Measurements from ENCODE around the gene EGFR. TPM values are rescaled to one million over a fixed set of nuclear protein-coding genes. Genes with fewer than 3 reads are reported as not detected.

The EGFR gene
- total RNA-seq, 1 experiment from 2014 or later: 0.68 TPM

DNA sequence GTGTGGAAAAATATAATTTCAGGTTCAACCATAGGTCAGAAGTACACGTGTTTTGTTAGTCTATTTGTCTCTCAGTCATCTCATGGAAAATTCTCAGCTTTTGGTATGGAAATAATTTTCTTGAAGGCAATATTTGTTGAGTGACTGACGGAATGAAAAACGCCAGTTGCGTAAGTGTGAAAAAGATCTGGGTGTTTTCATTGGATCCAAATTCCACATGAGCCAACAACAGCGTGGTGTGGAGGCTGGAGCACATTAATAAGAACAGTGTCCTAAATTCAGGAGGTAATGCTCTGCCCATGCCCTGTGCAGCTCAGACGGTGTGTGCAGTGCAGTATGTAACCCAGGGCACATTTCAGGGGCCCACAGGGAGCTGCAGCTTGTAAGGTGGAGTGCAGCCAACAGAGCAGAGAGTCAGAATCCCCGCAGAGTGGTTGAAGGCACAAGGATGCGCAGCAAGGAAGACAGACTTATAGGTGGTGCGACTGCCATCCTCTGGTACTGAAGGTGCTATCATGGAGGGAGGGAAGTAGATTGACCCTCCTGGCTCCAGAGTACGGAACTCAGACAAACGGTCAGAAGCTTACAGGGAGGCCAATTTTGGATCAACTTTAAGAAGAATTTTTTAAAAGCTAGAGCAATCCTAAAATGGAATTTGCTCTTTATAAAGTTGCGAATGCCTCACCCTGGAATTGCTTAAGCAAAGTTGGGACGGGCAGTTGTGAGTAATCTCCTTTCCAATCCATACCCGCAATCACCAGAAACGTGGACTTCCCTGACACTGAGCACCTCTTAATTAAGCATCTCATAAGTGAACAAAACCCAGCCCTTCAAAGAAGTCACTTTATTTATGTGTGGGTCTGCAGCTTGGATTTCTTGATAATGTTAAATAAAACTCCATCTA is 38.0 kb downstream of the EGFR start:
- in situ Hi-C loops (cut with HindIII; ENCODE audit: low sequenced_read_pairs): no loop called here

DNA sequence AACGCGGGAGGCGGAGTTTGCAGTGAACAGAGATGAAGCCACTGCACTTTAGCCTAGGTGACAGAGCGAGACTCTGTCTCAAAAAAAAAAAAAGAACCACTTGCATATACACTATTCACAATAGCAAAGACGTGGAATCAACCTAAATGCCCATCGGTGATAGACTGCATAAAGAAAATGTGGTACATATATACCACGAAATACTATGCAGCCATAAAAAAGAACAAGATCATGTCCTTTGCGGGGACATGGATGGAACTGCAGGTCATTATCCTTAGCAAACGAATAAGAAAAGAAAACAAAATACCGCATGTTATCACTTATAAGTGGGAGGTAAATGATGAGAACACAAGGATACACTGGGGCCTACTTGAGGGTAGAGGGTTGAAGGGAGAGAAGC is 39.5 kb downstream of the EGFR start:
- DNase-seq (ENCODE audit: low spot score): no peak
- in situ Hi-C loops (cut with HindIII; ENCODE audit: low sequenced_read_pairs): no loop called here

More for the DNA sequence above, 38.0 kb downstream of the EGFR start:
- no peak for DNase-seq (ENCODE audit: low spot score)

DNA sequence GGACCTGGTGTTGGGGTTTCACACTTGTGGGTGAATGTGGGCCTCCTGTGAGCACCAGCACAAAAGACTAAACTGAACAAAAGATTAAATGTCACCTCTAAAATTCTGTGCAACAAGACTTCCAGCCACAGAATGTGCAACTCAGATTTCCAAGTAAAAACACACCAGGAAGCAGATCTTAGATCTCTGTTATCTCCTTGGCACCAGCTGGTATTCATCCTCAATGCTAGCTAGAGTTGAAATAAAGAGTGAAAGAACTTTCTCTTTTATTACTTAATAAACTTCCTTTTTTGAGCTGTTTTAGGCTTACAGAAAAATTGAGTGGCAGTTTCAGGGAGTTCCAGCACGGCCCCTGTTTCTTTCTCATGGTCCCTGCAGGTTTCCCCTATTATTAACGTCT is 40.2 kb downstream of the EGFR start:
- in situ Hi-C loops (cut with HindIII; ENCODE audit: low sequenced_read_pairs): no loop called here

DNA sequence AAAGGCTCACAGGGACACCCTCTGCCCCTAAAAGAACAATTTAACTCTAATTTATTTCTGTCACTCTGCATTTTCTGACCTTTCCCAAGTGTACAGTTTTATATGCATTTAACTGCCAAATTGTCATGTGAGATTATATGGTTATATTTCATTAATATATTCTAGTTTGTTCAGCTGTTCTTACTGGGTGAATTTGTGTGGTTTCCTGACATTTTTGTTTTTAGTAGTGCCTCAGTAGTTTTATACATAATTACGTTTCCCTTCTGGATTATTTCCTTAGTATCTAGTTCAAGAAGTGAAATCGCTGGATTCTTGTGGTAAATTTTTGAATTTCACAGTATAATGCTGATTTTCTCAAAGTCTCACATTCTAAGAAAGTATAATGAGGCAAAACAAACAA is 41.3 kb downstream of the EGFR start:
- no peak for DNase-seq (ENCODE audit: low spot score)
- in situ Hi-C loops (cut with HindIII; ENCODE audit: low sequenced_read_pairs): no loop called here

More for the DNA sequence above, 40.2 kb downstream of the EGFR start:
- no peak for DNase-seq (ENCODE audit: low spot score)

DNA sequence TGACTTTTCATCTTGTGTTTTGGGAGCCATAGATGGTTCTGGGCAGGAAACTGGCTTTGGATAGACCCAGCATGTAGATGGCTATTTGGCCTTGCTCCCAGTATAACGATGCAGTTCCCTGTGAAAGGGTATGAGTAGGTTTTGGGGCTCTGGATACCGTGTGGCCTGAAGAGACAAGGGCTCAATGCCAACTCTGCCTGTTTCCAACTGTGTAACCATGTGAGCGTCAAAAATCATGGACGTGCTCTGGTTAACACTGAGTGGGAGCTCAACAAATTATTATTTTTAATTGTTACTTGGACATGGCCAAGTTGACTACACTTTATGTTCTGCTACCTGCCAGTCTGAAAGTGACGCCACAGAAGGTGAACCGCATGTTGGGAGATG is 41.8 kb downstream of the EGFR start:
- in situ Hi-C loops (cut with HindIII; ENCODE audit: low sequenced_read_pairs): no loop called here

DNA sequence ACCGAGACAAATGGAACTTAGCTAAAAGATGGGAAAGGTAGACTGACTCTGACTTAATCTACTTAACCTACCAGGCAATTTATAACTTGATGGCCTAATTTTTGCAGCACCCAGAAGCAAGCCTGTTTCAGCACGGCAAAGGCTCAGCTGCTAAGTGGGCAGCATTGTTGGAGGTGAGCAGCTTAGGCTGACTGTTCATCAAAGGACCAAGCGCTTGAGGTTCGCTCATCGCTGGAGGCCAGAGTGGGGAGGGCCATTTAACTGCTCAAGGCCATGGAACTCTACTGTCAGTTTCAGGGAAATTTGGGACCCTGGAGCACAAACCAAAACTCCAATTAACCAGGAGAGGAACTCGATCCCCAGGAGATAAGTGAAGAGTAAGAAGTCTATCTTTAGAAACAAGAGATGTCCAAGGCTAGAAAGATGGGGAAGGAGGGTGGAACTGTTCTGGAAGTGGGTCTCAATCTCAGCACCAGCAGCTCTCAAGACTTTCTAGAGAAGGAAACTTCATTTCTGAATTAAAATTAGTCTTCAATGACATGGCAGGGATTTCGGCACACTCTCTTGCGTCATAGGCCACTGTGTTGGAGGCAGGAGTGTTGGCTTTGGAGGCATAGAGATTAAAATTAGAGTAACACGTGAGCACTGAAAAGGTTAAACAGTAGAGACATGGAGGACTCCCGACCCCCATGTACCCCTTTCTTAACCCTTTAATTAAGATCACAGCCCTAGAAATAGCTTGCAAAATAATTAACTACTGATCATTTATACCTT is 43.1 kb downstream of the EGFR start:
- in situ Hi-C loops (cut with HindIII; ENCODE audit: low sequenced_read_pairs): no loop called here
- no peak for DNase-seq (ENCODE audit: low spot score)

More for the DNA sequence above, 41.8 kb downstream of the EGFR start:
- DNase-seq (ENCODE audit: low spot score): no peak

DNA sequence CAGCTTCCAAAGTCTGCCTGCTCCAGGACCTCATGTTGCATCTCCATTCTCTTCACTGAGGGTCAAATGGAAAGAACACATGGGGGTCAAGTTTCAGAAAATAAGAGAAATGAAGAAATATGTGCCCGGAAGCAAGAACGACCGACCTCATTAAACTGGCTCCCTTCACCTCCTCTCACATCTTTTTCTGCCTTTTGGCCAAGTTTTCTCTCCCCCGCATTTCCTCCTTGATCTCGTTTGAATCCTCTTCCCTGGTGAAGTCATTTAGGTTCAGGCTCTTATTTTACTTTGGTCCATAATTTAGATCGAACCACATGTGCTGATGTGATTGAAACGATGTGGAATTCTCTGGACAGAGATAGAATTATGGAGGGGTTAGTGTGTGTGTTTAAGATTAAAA is 44.2 kb downstream of the EGFR start:
- DNase-seq (ENCODE audit: low spot score): no peak
- in situ Hi-C loops (cut with HindIII; ENCODE audit: low sequenced_read_pairs): no loop called here

DNA sequence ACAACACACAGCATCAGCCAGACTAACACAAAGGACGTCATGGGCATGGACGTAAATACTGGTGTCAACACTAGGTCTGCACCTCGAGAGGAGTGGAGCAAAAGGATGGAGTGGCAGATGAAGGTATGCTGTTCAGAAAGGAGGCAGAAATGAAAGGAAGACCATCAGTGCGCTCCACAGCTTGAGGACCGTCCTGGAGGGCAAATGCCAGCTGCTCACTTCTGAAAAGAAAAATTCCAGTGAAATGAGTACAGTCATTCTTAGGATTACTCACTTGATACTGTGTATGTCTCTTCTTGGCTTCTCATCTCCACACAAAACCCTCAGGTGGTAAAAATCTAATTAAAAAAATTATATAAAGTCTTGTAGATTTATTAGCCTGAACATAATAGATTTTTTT is 44.8 kb downstream of the EGFR start:
- in situ Hi-C loops (cut with HindIII; ENCODE audit: low sequenced_read_pairs): no loop called here
- no peak for DNase-seq (ENCODE audit: low spot score)

DNA sequence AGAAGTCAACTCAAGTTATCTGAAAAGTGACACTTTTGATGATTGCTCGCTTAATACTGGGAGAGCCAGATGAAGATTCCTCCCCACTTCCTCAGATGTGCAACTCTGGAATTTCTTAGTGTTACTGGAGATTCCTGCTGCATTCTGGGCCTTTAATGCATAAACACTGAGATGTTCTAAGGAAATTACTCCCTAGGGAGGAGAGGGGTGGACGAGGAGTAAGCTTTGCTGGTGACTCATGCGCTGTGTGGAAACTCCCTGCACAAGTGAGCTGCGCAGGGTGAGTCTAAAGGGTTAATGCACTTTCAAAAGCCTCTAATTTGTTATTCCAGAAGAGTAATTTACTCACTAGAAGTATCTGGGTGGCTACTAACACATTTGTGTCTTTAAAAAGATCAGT is 46.3 kb downstream of the EGFR start:
- in situ Hi-C loops (cut with HindIII; ENCODE audit: low sequenced_read_pairs): no loop called here
- DNase-seq (ENCODE audit: low spot score): no peak

DNA sequence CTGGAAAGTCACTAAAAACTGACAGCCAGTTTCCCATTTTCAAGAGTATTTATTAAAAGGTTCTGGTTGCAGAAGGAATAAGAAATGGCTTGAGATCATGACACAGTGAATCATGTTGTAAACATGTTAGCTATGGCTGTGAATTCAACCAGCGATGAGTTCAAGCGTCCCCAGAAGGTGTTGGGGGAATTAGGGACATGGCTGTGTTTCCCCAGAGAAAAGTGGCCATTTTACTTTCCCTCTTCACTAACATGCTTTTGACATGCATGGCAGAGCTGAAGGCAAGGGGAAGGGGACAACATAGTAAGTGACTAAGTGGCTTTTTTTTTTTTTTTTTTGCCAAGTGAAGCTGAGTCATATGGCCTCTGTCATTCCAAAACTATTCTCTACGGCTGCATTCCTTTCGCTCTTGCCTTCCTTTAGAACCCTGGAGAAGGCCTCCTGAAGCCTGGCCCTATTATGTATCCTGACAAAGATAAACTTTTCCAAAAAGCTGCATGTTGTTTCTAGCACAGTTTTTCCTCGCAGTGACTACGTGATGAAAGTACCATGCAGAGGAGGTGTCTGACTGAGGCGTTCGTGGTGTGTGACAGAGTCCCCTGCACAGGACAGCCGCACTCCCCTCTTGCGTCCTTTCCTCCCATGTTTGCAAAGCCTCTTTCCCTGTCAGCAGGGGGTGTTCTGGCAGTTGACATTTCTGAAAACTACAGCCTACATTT is 46.9 kb downstream of the EGFR start:
- no peak for DNase-seq (ENCODE audit: low spot score)
- in situ Hi-C loops (cut with HindIII; ENCODE audit: low sequenced_read_pairs): no loop called here

DNA sequence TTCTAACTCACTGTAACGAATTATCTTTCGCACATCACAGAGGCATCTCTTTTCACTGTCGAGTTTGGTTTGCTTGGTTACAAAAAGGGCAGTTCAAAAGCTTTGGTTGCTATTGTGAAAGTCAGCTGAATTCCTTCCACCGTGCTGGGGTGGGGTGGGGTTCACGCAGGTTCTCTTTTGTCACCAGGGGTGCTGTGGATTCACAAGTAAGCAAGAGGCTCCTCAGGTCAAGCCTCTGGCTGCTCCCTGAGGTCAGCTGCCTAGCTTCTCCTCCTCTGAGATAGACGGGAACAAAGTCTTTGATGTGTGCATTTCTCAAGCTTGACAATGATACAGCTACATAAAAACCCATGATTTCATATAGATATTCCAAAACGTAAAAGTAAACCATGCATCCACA is 47.7 kb downstream of the EGFR start:
- DNase-seq (ENCODE audit: low spot score): no peak
- in situ Hi-C loops (cut with HindIII; ENCODE audit: low sequenced_read_pairs): no loop called here

DNA sequence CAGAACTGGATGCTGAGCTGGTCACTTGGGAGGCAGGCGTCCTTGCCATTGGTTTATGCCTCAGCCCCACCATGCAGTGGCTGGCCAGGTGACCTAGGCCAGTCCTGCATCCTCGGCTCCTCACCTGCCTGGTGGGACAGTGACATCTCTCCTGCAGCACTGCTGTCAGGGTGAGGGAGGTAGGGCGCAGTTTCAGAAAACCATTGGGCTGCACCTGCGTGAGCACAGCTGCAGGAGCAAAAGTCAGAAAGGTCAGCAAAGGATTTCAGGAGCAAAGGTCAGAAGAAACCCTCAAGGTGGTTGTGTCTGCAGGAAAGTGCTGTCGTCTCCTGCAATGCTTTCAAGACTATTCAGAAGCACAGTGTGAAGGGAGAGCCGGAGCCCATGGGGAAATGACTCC is 48.1 kb downstream of the EGFR start:
- DNase-seq (ENCODE audit: low spot score): no peak
- in situ Hi-C loops (cut with HindIII; ENCODE audit: low sequenced_read_pairs): no loop called here

DNA sequence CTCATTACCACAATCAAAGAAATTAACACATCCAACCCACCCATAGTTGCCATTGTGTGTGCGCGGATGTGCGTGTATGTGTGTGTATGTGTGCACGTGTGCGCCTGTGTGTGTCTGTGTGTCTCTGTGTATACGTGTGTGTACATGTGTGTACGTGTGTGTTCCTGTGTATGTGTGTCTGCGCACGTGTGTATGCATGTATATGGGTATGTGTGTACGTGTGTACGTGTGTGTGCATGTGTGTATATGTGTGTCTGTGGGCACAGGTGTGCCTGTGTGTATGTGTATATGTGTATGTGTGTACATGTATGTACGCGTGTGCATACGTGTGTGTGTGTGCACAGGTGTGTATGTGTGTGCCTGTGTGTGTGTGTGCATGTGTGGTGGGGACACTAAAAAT is 48.9 kb downstream of the EGFR start:
- in situ Hi-C loops (cut with HindIII; ENCODE audit: low sequenced_read_pairs): no loop called here
- DNase-seq (ENCODE audit: low spot score): no peak

DNA sequence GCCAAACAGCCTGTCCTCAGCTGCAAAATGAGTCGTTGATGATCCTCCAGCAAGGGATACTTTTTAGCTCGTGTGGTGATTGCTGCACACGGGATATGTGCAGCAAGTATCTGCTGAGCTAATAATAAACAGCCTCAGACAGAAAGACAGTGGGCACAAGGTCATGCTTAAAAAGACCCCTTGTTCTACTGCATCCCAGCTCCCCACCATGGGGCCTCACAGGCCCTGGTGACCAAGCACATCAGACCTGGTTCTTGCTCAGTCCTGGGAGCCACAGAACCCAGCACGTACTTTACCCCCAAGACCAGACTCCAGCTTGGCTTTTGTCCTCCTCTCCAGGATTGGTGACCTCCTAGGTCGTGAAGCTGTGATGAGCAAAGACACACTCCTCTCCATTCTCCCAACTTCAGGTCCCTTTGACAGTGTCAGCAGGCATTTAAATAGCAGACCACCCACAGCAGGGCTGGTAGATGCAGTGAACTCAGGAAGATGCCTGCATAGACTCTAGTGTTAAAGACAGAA is 50.5 kb downstream of the EGFR start:
- in situ Hi-C loops (cut with HindIII; ENCODE audit: low sequenced_read_pairs): no loop called here

DNA sequence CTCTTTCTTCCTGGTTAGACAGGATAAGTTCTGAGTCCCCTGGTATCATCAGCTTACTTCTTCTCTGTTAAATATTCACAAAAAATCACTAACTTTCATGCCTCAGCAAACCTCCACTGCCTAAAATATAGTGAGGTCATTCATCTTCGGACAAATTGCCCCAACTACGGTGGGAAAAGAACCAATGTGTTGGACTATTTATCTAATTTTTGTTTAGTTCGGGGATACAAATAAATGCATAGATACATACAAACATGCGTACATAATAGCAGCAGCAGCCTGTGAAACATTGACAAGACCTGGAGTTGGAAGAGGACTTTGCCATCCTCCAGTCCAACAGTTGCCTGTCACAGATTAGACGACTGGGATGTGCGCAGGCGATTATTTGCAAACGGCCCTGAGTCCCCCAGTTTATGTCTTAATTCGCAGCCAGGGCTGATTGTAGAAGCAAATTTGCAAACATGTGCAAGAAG is 51.5 kb downstream of the EGFR start:
- in situ Hi-C loops (cut with HindIII; ENCODE audit: low sequenced_read_pairs): no loop called here
- DNase-seq (ENCODE audit: low spot score): no peak

More for the DNA sequence above, 50.5 kb downstream of the EGFR start:
- no peak for DNase-seq (ENCODE audit: low spot score)

DNA sequence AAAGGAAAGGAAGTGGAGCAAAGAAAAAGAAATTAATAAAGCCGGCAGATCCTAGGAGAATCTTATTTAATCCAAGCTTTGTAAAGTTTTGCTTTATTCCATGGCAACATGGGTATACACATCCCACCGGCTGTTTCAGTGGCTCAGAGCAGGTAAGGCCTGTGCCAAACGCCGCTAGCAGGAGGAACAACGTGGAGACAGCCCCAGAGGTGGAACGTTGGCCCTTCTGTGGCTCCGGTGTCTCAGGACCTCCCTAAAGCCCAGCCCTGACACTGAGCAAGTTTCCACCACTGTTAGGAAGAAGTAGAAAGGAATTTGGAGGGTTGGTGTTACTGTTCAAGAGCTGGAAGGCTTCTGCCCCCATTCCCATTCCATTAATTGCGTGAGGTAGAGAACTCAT is 52.0 kb downstream of the EGFR start:
- DNase-seq (ENCODE audit: low spot score): no peak
- in situ Hi-C loops (cut with HindIII; ENCODE audit: low sequenced_read_pairs): no loop called here

DNA sequence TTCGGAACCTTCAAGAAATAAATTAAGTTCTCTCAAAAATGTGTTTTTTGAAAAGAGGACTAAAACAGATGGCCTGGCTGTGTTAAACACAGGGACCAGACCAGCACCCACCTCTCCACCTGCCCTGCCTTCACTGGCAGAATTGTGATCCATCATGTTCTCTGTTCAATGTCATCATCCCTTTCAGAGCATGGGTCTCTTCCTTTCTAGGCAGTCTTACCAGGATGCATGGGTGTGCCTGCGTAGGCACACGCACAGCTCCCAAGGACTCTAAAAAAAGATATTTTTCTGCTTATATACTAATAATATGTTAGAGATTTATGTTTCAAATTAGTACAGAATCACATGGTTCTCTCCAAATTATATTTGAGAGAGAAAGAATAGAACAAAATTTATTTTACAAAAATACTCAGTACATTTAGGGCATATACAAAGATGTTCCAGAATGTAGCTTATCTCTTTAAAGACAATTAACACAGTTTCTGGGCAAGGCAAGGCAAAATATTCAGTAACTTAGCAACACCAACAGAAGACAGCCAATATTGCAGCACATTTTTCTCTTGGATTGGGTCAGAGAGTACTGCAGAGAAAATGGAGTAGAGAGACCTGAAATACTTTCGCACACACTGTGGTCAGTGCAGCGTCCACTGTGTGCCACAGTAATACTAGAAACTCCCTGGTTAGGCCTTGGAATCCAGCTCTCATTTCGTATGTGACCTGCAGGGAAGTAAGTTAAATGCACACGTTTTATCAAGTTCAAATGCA is 52.8 kb downstream of the EGFR start:
- in situ Hi-C loops (cut with HindIII; ENCODE audit: low sequenced_read_pairs): no loop called here
- no peak for DNase-seq (ENCODE audit: low spot score)

DNA sequence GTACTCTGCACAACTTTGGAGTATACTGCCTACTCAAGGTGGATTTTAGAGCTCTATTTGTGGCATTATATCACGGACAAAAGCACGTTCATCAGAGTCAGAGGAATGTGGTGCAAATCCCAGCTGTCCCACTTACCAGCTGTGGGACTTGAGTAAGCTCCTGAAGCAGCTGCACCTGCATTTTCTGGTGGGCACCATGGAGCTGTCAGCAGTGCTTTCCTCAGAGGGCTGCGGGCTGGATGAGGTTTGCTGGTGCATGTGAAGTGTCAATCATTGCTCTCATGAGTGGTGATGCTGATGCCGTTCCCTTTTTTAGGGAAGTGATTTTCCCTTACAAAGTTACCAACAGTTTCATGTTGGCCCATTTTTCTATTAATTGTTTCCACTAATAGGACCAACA is 53.4 kb downstream of the EGFR start:
- no peak for DNase-seq (ENCODE audit: low spot score)
- in situ Hi-C loops (cut with HindIII; ENCODE audit: low sequenced_read_pairs): no loop called here

DNA sequence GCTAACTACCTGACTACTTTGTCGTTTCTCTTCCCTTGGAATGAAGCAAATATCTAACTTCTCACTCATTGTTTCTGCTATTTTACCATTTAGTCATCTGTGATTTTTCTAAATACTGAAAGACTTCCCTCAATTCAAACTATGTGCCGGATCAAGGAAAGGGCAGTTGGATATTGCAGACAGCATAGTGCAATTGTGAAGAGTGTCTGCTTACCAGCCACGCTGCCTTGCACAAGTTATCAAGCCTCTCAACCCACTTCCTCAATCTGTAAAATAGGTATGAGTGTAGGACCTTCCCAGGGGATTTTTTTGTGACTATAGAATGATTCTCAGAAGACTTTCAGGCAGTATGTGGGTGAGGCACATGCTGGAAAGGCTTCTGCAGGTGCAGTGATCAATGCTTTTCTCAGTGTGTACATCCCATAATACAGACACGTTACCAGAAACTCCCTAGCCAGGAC is 54.3 kb downstream of the EGFR start:
- no peak for DNase-seq (ENCODE audit: low spot score)
- in situ Hi-C loops (cut with HindIII; ENCODE audit: low sequenced_read_pairs): no loop called here

All from G401 (cell line).